Mucosa of stomach (tissue), 1 donor: ENCODE data around the gene NLK.
"Not testable (repeated sequence)": the region's sequence is repeated elsewhere in the genome, so short reads cannot be mapped to it uniquely, and the experiment has no call there.

ENCODE experiments used
- H3K27me3 ChIP-seq: one replicate; pipeline ENCODE4 v1.7.0; 2013; ENCODE audit warnings: mild to moderate bottlenecking, low read length; ENCODE audit not compliant: control insufficient read depth, insufficient read depth
- H3K36me3 ChIP-seq: one replicate; pipeline ENCODE4 v1.7.0; 2013; ENCODE audit warnings: low read length; ENCODE audit not compliant: control insufficient read depth, insufficient read depth
- H3K4me1 ChIP-seq: one replicate; pipeline ENCODE4 v1.7.0; 2013; ENCODE audit warnings: mild to moderate bottlenecking, low read length; ENCODE audit not compliant: control insufficient read depth, insufficient read depth
- H3K4me3 ChIP-seq: one replicate; pipeline ENCODE4 v1.7.0; 2013; ENCODE audit warnings: low read length
- H3K9ac ChIP-seq: one replicate; pipeline ENCODE4 v1.7.0; 2013; ENCODE audit warnings: mild to moderate bottlenecking, low read length, moderate library complexity
- H3K9me3 ChIP-seq: one replicate; pipeline ENCODE4 v1.7.0; 2013; ENCODE audit warnings: mild to moderate bottlenecking, low read length, moderate library complexity; ENCODE audit not compliant: control insufficient read depth
- donor health status: Pancreatic carcinoma.

Gene NLK

GRCh38 chr17:28145348-28145747 lies 102.9 kb downstream of the NLK start:
- no peaks in the 10 kb centered on the region for H3K27me3 ChIP-seq
- H3K36me3 ChIP-seq: no peaks in the 10 kb centered on the region
- H3K9me3 ChIP-seq: no peaks in the 10 kb centered on the region
- H3K4me3 ChIP-seq: no peak overlapping the region
- H3K9ac ChIP-seq: no peak overlapping the region
- no peaks in the 10 kb centered on the region for H3K4me1 ChIP-seq

GRCh38 chr17:28147017-28147416 lies 104.5 kb downstream of the NLK start:
- Histone ChIP-seq H3K4me1 (no peaks in the 10 kb centered on the region), H3K9ac (no peak overlapping the region), H3K27me3 (no peaks in the 10 kb centered on the region), H3K36me3 (no peaks in the 10 kb centered on the region), H3K4me3 (no peak overlapping the region), H3K9me3 (no peaks in the 10 kb centered on the region)

DNA sequence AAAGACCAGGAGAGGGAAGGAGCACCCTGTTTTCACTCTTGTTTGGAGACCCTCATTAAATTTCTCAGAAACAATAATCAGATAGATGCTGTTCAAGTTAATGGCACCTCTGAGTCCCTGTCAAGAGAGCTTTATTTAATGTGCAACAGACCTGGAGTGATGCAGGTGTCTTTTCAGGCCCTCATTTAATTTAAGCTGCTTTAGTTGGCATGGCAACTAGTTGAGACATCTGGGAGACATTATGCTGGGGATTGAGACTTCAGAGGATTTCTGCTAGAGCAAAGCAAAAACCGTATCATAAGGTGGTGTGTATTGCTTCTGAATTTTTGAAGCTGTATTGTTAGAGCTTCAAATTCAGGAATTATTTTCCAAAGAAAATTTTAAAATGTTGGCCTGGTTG lies 108.5 kb downstream of the NLK start:
- Histone ChIP-seq H3K9ac (no peak overlapping the region), H3K27me3 (no peaks in the 10 kb centered on the region), H3K4me3 (no peak overlapping the region), H3K36me3 (no peaks in the 10 kb centered on the region), H3K9me3 (no peaks in the 10 kb centered on the region), H3K4me1 (no peaks in the 10 kb centered on the region)

DNA sequence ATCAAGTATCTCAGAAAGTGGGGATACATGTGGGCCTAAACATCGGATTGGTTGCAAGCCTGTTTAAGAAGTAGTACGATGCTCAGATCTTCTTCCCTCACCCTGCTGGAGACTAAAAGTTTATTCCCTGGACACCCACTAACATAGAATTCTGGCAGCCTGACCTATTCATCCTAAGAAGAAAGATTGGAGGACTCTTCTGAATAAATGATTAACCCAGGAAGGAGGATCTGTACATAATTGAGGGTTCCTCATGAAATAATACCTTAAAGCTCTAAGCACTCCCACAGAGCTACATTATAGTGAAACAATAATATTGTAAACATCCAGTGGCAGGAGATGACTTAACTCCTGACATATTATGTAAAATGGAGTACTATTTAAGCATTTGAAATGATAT lies 111.7 kb downstream of the NLK start:
- no peaks in the 10 kb centered on the region for H3K36me3 ChIP-seq
- H3K9me3 ChIP-seq: no peaks in the 10 kb centered on the region
- no peak overlapping the region for H3K9ac ChIP-seq
- H3K4me1 ChIP-seq: no peaks in the 10 kb centered on the region
- H3K4me3 ChIP-seq: no peak overlapping the region
- H3K27me3 ChIP-seq: no peaks in the 10 kb centered on the region

DNA sequence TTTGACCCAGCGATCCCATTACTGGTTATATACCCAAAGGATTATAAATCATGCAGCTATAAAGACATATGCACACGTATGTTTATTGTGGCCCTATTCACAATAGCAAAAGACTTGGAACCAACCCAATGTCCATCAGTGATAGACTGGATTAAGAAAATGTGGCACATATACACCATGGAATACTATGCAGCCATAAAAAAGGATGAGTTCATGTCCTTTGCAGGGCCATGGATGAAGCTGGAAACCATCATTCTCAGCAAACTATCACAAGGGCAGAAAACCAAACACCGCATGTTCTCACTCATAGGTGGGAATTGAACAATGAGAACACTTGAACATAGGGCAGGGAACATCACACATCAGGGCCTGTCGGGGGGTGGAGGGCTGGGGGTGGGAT lies 112.9 kb downstream of the NLK start:
- not testable (repeated sequence) for H3K9me3 ChIP-seq, H3K4me3 ChIP-seq, H3K9ac ChIP-seq, H3K36me3 ChIP-seq, H3K27me3 ChIP-seq, H3K4me1 ChIP-seq

DNA sequence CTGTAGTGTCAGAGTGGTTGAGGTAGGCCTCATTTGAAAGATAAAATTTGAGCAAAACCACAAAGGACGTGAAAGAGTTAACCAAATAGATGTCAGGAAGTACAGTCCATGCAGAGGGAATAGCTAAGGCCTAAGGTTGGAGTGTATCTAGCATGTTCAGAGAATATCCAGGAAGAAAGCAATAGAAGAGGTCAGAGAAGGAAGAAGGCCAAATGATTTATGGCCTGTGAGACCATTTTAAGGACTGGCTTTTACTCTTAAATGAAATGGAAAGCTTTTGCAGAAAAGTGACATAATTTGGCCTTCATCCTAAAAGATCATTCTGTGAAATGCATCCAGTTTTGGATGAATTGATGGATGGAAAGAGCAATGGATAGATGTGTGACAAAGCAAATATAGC lies 116.5 kb downstream of the NLK start:
- Histone ChIP-seq H3K4me1 (no peaks in the 10 kb centered on the region), H3K9me3 (no peaks in the 10 kb centered on the region), H3K36me3 (no peaks in the 10 kb centered on the region), H3K9ac (no peak overlapping the region), H3K27me3 (no peaks in the 10 kb centered on the region), H3K4me3 (no peak overlapping the region)

DNA sequence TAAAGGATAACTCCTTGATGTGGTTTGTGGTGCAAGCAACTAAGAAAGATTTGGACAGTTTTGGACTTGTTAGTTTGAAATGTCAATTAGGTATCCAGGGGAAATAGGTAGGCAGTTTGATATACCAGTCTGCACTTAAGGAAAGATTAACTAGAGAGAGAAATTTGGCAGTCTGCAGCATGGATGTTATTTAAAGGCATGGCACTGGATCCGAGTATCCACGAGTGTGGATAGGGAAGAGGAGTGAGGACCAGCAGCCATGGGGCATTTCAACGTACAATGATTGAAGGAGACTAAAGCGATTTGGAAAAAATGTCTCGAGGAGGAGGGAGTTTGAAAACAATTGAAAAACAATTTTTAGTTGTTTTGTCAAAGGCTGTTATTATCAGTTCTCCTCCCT lies 117.4 kb downstream of the NLK start:
- no peaks in the 10 kb centered on the region for H3K4me1 ChIP-seq
- no peaks in the 10 kb centered on the region for H3K27me3 ChIP-seq
- H3K4me3 ChIP-seq: no peak overlapping the region
- no peak overlapping the region for H3K9ac ChIP-seq
- no peaks in the 10 kb centered on the region for H3K36me3 ChIP-seq
- no peaks in the 10 kb centered on the region for H3K9me3 ChIP-seq

DNA sequence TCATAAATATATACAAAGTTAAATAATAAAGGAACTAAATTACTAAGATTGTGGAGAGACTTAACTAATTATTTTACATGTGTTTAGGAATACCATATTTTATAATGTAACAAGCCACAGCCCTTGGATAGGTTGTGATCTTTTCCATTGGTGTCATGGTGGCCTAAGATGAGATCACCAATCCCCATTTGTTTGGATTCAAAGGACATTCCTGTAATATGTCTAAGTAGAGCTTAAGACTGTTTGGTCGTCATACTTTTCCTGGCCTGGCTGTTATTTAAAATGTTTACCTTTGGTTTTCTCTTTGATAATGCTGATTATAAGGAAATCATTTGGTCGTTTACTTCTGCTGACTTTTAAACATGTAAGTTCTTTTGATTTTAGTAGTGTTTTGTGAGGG lies 118.1 kb downstream of the NLK start:
- no peaks in the 10 kb centered on the region for H3K4me1 ChIP-seq
- H3K27me3 ChIP-seq: no peaks in the 10 kb centered on the region
- H3K9me3 ChIP-seq: no peaks in the 10 kb centered on the region
- H3K36me3 ChIP-seq: no peaks in the 10 kb centered on the region
- no peak overlapping the region for H3K4me3 ChIP-seq
- no peak overlapping the region for H3K9ac ChIP-seq

- Histone ChIP-seq H3K36me3 (no peaks in the 10 kb centered on the region), H3K9ac (no peak overlapping the region), H3K4me3 (no peak overlapping the region), H3K9me3 (no peaks in the 10 kb centered on the region), H3K27me3 (no peaks in the 10 kb centered on the region), H3K4me1 (no peaks in the 10 kb centered on the region)
These were observed 118.8 kb downstream of the NLK start for GRCh38 chr17:28161311-28161710.

DNA sequence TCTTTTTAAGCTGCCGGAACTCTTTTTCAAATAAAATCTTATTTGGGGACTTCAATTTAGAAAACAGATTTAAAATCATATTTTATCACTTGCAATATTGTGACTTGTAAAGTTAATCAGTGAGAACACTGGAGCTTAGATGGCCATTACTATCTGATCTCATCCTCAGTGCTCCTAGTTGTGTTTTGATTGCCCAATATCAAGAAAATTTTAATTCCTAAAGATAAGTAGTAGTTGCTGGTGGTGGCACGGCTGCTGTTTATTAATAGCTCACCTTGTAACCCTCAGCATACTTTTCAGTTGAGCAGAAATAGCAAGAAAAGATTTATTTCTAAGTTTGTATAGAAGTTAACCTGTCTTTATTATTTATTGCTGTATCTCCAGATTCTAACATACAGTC lies 124.0 kb downstream of the NLK start:
- Histone ChIP-seq H3K4me3 (no peak overlapping the region), H3K36me3 (no peaks in the 10 kb centered on the region), H3K9ac (no peak overlapping the region), H3K4me1 (no peaks in the 10 kb centered on the region), H3K27me3 (no peaks in the 10 kb centered on the region), H3K9me3 (no peaks in the 10 kb centered on the region)

- H3K9ac ChIP-seq: no peak overlapping the region
- H3K27me3 ChIP-seq: no peaks in the 10 kb centered on the region
- no peaks in the 10 kb centered on the region for H3K36me3 ChIP-seq
- H3K9me3 ChIP-seq: no peaks in the 10 kb centered on the region
- H3K4me1 ChIP-seq: no peaks in the 10 kb centered on the region
- no peak overlapping the region for H3K4me3 ChIP-seq
These were observed 127.3 kb downstream of the NLK start for GRCh38 chr17:28169621-28170349.

- H3K9me3 ChIP-seq: no peaks in the 10 kb centered on the region
- no peaks in the 10 kb centered on the region for H3K27me3 ChIP-seq
- H3K36me3 ChIP-seq: no peaks in the 10 kb centered on the region
- no peak overlapping the region for H3K4me3 ChIP-seq
- H3K9ac ChIP-seq: no peak overlapping the region
- no peaks in the 10 kb centered on the region for H3K4me1 ChIP-seq
These were observed 128.3 kb downstream of the NLK start for GRCh38 chr17:28170771-28171170.

DNA sequence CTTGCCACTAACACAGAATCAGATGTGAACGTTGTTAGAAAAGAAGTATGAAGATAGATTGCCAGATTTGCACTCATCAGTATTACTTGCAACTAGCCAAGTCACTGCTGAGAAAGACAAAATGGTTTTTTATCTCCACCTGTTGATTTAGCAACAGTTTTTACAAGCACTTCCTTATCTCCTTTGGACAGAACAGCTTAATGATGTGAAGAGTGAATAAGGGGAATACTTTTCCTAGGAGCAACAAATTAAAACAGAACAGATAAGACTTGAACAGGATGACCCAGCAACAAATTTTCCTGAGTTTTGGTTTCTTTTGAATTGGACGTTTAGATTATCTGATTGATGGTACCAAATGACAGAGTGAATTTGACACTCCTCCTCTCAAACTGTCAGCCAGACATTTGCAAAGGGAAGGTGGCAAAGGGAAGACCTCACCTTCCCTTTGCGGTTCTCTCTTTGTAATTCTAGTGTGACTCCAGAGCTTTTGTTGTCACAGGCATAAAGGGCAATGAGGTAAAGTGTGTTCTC lies 130.6 kb downstream of the NLK start:
- H3K9me3 ChIP-seq: no peaks in the 10 kb centered on the region
- H3K9ac ChIP-seq: no peak overlapping the region
- H3K4me3 ChIP-seq: no peak overlapping the region
- H3K4me1 ChIP-seq: no peaks in the 10 kb centered on the region
- H3K36me3 ChIP-seq: no peaks in the 10 kb centered on the region
- H3K27me3 ChIP-seq: no peaks in the 10 kb centered on the region
